Trophoblast cell (in vitro differentiated cells and primary cell): ENCODE results near the gene CDKAL1.

Source experiments
- DNase-seq, 2 donors: peaks; one replicate each; pipeline ENCODE4 v3.0.0-alpha.2; 2016
- H2AFZ ChIP-seq: 2 replicates; pipeline ENCODE4 v1.6.1; 2013; ENCODE audit warnings: low read length, moderate library complexity, mild to moderate bottlenecking; ENCODE audit not compliant: insufficient read depth, poor library complexity
- H2AK5ac ChIP-seq: 2 replicates; pipeline ENCODE4 v1.6.1; 2013; ENCODE audit warnings: mild to moderate bottlenecking, low read length
- H2BK120ac ChIP-seq: 2 replicates; pipeline ENCODE4 v1.6.1; 2013; ENCODE audit warnings: low read length, mild to moderate bottlenecking, moderate library complexity; ENCODE audit not compliant: insufficient read depth, poor library complexity
- H2BK12ac ChIP-seq: 2 replicates; pipeline ENCODE4 v1.6.1; 2013; ENCODE audit warnings: mild to moderate bottlenecking, low read length, moderate library complexity
- H2BK5ac ChIP-seq: 2 replicates; pipeline ENCODE4 v1.6.1; 2013; ENCODE audit warnings: low read length, low read depth, moderate library complexity, mild to moderate bottlenecking; ENCODE audit not compliant: poor library complexity
- H3K14ac ChIP-seq: 2 replicates; pipeline ENCODE4 v1.6.1; 2013; ENCODE audit warnings: mild to moderate bottlenecking, low read length
- H3K18ac ChIP-seq: 2 replicates; pipeline ENCODE4 v1.6.1; 2013; ENCODE audit warnings: mild to moderate bottlenecking, low read length
- H3K23ac ChIP-seq: 2 replicates; pipeline ENCODE4 v1.6.1; 2013; ENCODE audit warnings: low read length
- H3K27ac ChIP-seq: 2 replicates; pipeline ENCODE4 v1.5.1; 2013; ENCODE audit warnings: low read depth, mild to moderate bottlenecking, inconsistent platforms, low read length, moderate library complexity
- H3K27me3 ChIP-seq: 2 replicates; pipeline ENCODE4 v1.6.1; 2013; ENCODE audit warnings: inconsistent platforms, mild to moderate bottlenecking, low read length, moderate library complexity; ENCODE audit not compliant: insufficient read depth
- H3K36me3 ChIP-seq, 2 experiments: 1 replicate in 1 of 2; 2 replicates in 1 of 2; pipeline ENCODE4 v1.6.1; 2013; ENCODE audit warnings: low read length in 2 of 2, mild to moderate bottlenecking in 2 of 2, moderate library complexity in 1 of 2; ENCODE audit not compliant: insufficient read depth in 2 of 2, control insufficient read depth in 1 of 2
- H3K4ac ChIP-seq: 2 replicates; pipeline ENCODE4 v1.6.1; 2013; ENCODE audit warnings: low read depth, mild to moderate bottlenecking, low read length, moderate library complexity
- H3K4me1 ChIP-seq, 2 experiments: 1 replicate in 1 of 2; 2 replicates in 1 of 2; pipeline ENCODE4 v1.6.1; 2013; ENCODE audit warnings: low read length in 2 of 2, mild to moderate bottlenecking in 2 of 2, moderate library complexity in 1 of 2; ENCODE audit not compliant: insufficient read depth in 2 of 2, control insufficient read depth in 1 of 2
- H3K4me2 ChIP-seq: 2 replicates; pipeline ENCODE4 v1.6.1; 2013; ENCODE audit warnings: inconsistent platforms, mild to moderate bottlenecking, low read length, moderate library complexity
- H3K4me3 ChIP-seq: 2 replicates; pipeline ENCODE4 v1.5.1; 2013; ENCODE audit warnings: mild to moderate bottlenecking, low read depth, low read length, inconsistent platforms
- H3K79me1 ChIP-seq: one replicate; pipeline ENCODE4 v1.6.1; 2013; ENCODE audit warnings: low read length
- H3K79me2 ChIP-seq: 2 replicates; pipeline ENCODE4 v1.6.1; 2013; ENCODE audit warnings: low read length, mild to moderate bottlenecking; ENCODE audit not compliant: control insufficient read depth, insufficient read depth, poor library complexity
- H3K9ac ChIP-seq: 2 replicates; pipeline ENCODE4 v1.6.1; 2013; ENCODE audit warnings: mild to moderate bottlenecking, low read length
- H3K9me3 ChIP-seq: 2 replicates; pipeline ENCODE4 v1.6.1; 2013; ENCODE audit warnings: low read depth, mild to moderate bottlenecking, control low read depth, inconsistent platforms, low read length; ENCODE audit not compliant: insufficient read depth
- H4K12ac ChIP-seq: 2 replicates; pipeline ENCODE4 v1.6.1; 2013; ENCODE audit warnings: low read depth, mild to moderate bottlenecking, low read length, moderate library complexity
- H4K8ac ChIP-seq: 2 replicates; pipeline ENCODE4 v1.6.1; 2013; ENCODE audit warnings: low read depth, mild to moderate bottlenecking, low read length, moderate library complexity
- H4K91ac ChIP-seq: one replicate; pipeline ENCODE4 v1.6.1; 2013; ENCODE audit warnings: low read depth, mild to moderate bottlenecking, low read length, moderate library complexity
- WGBS: extraction: QIAGEN DNeasy Blood & Tissue Kit; methylation state at CpG from one replicate; pipeline ENCODE4 v1.1.7; 2013; ENCODE audit warnings: missing lambda C conversion rate; ENCODE audit not compliant: insufficient read length, insufficient coverage; ENCODE audit errors: extremely low coverage; 5-methylcytosine and 5-hydroxymethylcytosine counted together

The CDKAL1 gene

GRCh38 chr6:20866036-20866435 is 331.8 kb downstream of the CDKAL1 start:
- no peak for DNase-seq
- no peak overlapping the region for H2BK5ac ChIP-seq
- H4K91ac ChIP-seq: no peak overlapping the region
- no peak overlapping the region for H3K18ac ChIP-seq
- H3K14ac ChIP-seq: no peak overlapping the region
- H3K79me2 ChIP-seq: no peaks in the 10 kb centered on the region
- H4K8ac ChIP-seq: no peak overlapping the region
- H2BK120ac ChIP-seq: no peak overlapping the region
- H3K4me3 ChIP-seq: no peak overlapping the region
- no peak overlapping the region for H3K9ac ChIP-seq
- H3K4ac ChIP-seq: no peak overlapping the region
- no peaks in the 10 kb centered on the region for H3K4me1 ChIP-seq
- no peak overlapping the region for H3K27ac ChIP-seq
- no peaks in the 10 kb centered on the region for H3K9me3 ChIP-seq
- no peak overlapping the region for H3K23ac ChIP-seq
- no CpG with 5 or more reads among the region's 1 CpG for WGBS
- H2AK5ac ChIP-seq: no peak overlapping the region
- H2AFZ ChIP-seq: no peak overlapping the region
- H3K79me1 ChIP-seq: no peaks in the 10 kb centered on the region
- no peak overlapping the region for H3K4me2 ChIP-seq
- H4K12ac ChIP-seq: no peak overlapping the region
- H3K36me3 ChIP-seq: no peaks in the 10 kb centered on the region
- no peak overlapping the region for H2BK12ac ChIP-seq
- H3K27me3 ChIP-seq: no peaks in the 10 kb centered on the region

GRCh38 chr6:20866935-20867703 is 332.9 kb downstream of the CDKAL1 start:
- Histone ChIP-seq H3K4me3 (no peak overlapping the region), H2AFZ (no peak overlapping the region), H3K36me3 (no peaks in the 10 kb centered on the region), H4K91ac (no peak overlapping the region), H2AK5ac (no peak overlapping the region), H3K79me2 (no peaks in the 10 kb centered on the region), H3K4ac (no peak overlapping the region), H2BK120ac (no peak overlapping the region), H3K14ac (no peak overlapping the region), H3K23ac (no peak overlapping the region), H3K18ac (no peak overlapping the region), H3K27me3 (no peaks in the 10 kb centered on the region), H2BK5ac (no peak overlapping the region), H4K8ac (no peak overlapping the region), H4K12ac (no peak overlapping the region), H3K79me1 (no peaks in the 10 kb centered on the region), H3K4me2 (no peak overlapping the region), H3K27ac (no peak overlapping the region), H3K9me3 (no peaks in the 10 kb centered on the region), H2BK12ac (no peak overlapping the region), H3K9ac (no peak overlapping the region), H3K4me1 (no peaks in the 10 kb centered on the region)
- WGBS: no CpG with 5 or more reads among the region's 7 CpGs
- no peak for DNase-seq

DNA sequence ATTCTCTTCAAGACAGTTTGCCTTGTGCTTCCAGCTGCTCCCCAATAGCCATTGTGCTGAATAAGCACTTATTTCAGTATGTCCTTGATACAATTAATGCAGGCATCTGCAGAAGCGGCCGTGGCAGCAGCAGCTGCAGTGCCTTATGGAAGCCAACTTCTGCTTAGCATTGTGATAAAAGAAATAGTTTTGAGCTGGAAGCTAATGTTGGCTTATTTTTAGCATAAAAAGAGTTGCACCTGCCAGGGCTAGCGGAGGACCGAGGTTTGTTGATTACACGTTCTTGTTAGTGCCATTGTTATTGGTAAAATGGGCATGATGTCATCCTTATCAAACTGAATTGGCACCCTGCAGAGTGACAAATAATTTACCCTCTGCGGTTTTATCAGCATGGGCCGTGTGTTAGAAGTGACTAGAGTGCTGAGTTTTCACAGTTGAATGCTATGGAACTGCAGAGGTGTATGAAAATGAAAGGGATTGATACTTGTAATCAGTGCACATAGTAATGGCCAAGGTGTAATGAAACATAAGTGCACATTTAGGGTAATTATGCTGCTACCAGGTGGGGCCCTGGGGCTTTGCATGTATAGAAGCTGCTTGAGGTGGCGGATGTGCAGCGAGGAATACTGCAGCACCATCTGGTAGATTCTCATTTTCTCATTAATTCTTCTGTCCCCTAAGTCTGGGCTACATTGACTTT is 334.3 kb downstream of the CDKAL1 start:
- no peak overlapping the region for H2BK5ac ChIP-seq
- H3K23ac ChIP-seq: no peak overlapping the region
- no peak overlapping the region for H4K12ac ChIP-seq
- no peaks in the 10 kb centered on the region for H3K27me3 ChIP-seq
- no peaks in the 10 kb centered on the region for H3K4me1 ChIP-seq
- H3K79me1 ChIP-seq: no peaks in the 10 kb centered on the region
- no peak overlapping the region for H4K8ac ChIP-seq
- H2AFZ ChIP-seq: no peak overlapping the region
- no peak overlapping the region for H3K9ac ChIP-seq
- H3K4me2 ChIP-seq: no peak overlapping the region
- no peak for DNase-seq
- no peak overlapping the region for H2AK5ac ChIP-seq
- no peak overlapping the region for H2BK120ac ChIP-seq
- H3K14ac ChIP-seq: no peak overlapping the region
- no peak overlapping the region for H3K4me3 ChIP-seq
- H3K9me3 ChIP-seq: no peaks in the 10 kb centered on the region
- no peaks in the 10 kb centered on the region for H3K36me3 ChIP-seq
- no peaks in the 10 kb centered on the region for H3K79me2 ChIP-seq
- H3K18ac ChIP-seq: no peak overlapping the region
- WGBS: no CpG with 5 or more reads among the region's 9 CpGs
- H3K27ac ChIP-seq: no peak overlapping the region
- no peak overlapping the region for H2BK12ac ChIP-seq
- H4K91ac ChIP-seq: no peak overlapping the region
- no peak overlapping the region for H3K4ac ChIP-seq

DNA sequence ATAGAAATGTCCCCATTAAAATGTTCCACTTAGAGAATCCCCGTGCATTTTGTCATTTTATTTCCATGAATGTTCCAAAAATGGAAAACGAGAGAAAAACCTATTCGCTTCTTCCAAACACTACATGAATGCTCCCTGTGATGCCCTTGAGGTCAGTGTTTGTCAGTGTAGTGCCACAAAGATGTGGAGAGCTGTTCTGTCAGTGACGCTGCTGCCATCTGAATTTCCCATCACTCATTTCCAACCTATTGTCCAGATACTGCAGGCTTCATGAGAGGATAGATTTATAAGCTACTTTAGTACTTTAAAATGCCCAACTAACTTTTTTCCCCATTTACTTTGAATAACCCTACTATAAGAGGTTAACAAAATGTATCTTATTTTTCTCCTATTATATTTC is 335.8 kb downstream of the CDKAL1 start:
- no peak overlapping the region for H2AFZ ChIP-seq
- H3K4me1 ChIP-seq: no peaks in the 10 kb centered on the region
- H3K36me3 ChIP-seq: no peaks in the 10 kb centered on the region
- no peaks in the 10 kb centered on the region for H3K79me2 ChIP-seq
- H3K9me3 ChIP-seq: no peaks in the 10 kb centered on the region
- H3K27ac ChIP-seq: no peak overlapping the region
- H4K12ac ChIP-seq: no peak overlapping the region
- no peak overlapping the region for H3K4ac ChIP-seq
- no CpG with 5 or more reads among the region's 4 CpGs for WGBS
- no peak overlapping the region for H2BK12ac ChIP-seq
- H3K14ac ChIP-seq: no peak overlapping the region
- H3K23ac ChIP-seq: no peak overlapping the region
- H3K4me2 ChIP-seq: no peak overlapping the region
- no peak overlapping the region for H3K18ac ChIP-seq
- no peak overlapping the region for H2AK5ac ChIP-seq
- no peaks in the 10 kb centered on the region for H3K27me3 ChIP-seq
- no peak overlapping the region for H2BK120ac ChIP-seq
- no peak overlapping the region for H4K8ac ChIP-seq
- no peak overlapping the region for H4K91ac ChIP-seq
- no peak overlapping the region for H2BK5ac ChIP-seq
- no peak overlapping the region for H3K9ac ChIP-seq
- DNase-seq: no peak
- H3K79me1 ChIP-seq: no peaks in the 10 kb centered on the region
- H3K4me3 ChIP-seq: no peak overlapping the region
